ENCODE data around the gene PGM1. TPM values are rescaled to one million over a fixed set of nuclear protein-coding genes. Genes with fewer than 3 reads are reported as not detected.

PGM1 gene
- polyA plus RNA-seq, 1 of the 3 experiments (the other 2 are of a cell fraction): 20.7 TPM

DNA sequence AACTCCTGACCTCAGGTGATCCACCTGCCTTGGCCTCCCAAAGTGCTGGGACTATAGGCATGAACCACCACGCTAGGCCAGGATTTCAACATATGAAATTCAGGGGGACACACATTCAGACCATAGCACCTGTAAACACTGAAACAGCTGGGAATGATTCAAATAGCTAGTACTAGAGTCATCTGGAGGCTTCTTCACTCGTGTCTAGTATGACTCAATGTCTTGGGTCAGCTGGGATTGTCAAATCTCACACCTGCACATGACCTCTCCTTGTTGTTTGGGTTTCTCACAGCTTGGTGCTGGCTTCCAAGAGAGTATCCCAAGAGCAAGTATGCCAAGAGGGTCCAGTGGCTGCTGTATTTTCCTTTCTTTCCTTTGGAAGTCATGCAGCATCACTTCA is 75.1 kb downstream of the PGM1 start:
- CTCF ChIA-PET: interaction anchor here (1.3 to 2.0 kb wide), 4 partner anchors 14 to 575 kb away, joined by 3 to 6 read pairs (median 5); no protein-coding TSS in a partner anchor

More for the DNA sequence above, 75.1 kb downstream of the PGM1 start:
- WGBS (ENCODE audit: low lambda C conversion rate): 61% methylated on average over 2 of the region's 2 CpGs
- POLR2A ChIA-PET: no interaction called here
- DNase-seq: no peak
- no peaks in the 10 kb centered on the region for H3K79me2 ChIP-seq (ENCODE audit: insufficient read depth)
- H3K9me2 ChIP-seq: no peaks in the 10 kb centered on the region
- peaks cover 0 to 5% of the 10 kb centered on the region in 2 experiments; a peak in 1 of 4 replicates for H3K4me1 ChIP-seq (ENCODE audit: control insufficient read depth in 1 of 2, insufficient read depth in 2 of 2, low read depth in 1 of 2, low read length in 1 of 2)
- H3K9me3 ChIP-seq: no peaks in the 10 kb centered on the region
- H3K4me2 ChIP-seq: no peak overlapping the region
- H4K20me1 ChIP-seq (ENCODE audit: insufficient read depth): no peaks in the 10 kb centered on the region
- no peak overlapping the region for H3K9ac ChIP-seq
- no peaks in the 10 kb centered on the region for H3K27me3 ChIP-seq (ENCODE audit: insufficient read depth)
- H3K27ac ChIP-seq (ENCODE audit: low read depth in 2 of 2, low read length in 1 of 2): no peak overlapping the region
- no peak for TF ChIP-seq CHD2 (IDR thresholded peaks at IDR 0.05; ENCODE audit: low read length, partially characterized antibody)
- TF ChIP-seq RXRA (IDR thresholded peaks at IDR 0.05; ENCODE audit: borderline replicate concordance, low read depth): no peak
- TF ChIP-seq, protein P1, sequence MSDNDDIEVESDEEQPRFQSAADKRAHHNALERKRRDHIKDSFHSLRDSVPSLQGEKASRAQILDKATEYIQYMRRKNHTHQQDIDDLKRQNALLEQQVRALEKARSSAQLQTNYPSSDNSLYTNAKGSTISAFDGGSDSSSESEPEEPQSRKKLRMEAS (IDR thresholded peaks at IDR 0.05; ENCODE audit: low read depth): no peak
- TF ChIP-seq, protein P2, sequence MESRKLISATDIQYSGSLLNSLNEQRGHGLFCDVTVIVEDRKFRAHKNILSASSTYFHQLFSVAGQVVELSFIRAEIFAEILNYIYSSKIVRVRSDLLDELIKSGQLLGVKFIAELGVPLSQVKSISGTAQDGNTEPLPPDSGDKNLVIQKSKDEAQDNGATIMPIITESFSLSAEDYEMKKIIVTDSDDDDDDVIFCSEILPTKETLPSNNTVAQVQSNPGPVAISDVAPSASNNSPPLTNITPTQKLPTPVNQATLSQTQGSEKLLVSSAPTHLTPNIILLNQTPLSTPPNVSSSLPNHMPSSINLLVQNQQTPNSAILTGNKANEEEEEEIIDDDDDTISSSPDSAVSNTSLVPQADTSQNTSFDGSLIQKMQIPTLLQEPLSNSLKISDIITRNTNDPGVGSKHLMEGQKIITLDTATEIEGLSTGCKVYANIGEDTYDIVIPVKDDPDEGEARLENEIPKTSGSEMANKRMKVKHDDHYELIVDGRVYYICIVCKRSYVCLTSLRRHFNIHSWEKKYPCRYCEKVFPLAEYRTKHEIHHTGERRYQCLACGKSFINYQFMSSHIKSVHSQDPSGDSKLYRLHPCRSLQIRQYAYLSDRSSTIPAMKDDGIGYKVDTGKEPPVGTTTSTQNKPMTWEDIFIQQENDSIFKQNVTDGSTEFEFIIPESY (IDR thresholded peaks at IDR 0.05; ENCODE audit: borderline replicate concordance, low read depth): no peak
- TF ChIP-seq RAD21 (IDR thresholded peaks at IDR 0.05; ENCODE audit: low read length): no peak
- no peak for TF ChIP-seq SIN3A (IDR thresholded peaks at IDR 0.05; ENCODE audit: borderline replicate concordance, low read depth, low read length)
- TF ChIP-seq, protein P3, sequence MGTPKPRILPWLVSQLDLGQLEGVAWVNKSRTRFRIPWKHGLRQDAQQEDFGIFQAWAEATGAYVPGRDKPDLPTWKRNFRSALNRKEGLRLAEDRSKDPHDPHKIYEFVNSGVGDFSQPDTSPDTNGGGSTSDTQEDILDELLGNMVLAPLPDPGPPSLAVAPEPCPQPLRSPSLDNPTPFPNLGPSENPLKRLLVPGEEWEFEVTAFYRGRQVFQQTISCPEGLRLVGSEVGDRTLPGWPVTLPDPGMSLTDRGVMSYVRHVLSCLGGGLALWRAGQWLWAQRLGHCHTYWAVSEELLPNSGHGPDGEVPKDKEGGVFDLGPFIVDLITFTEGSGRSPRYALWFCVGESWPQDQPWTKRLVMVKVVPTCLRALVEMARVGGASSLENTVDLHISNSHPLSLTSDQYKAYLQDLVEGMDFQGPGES (IDR thresholded peaks at IDR 0.05; ENCODE audit: low read depth, low read length): no peak
- TF ChIP-seq, protein P4, sequence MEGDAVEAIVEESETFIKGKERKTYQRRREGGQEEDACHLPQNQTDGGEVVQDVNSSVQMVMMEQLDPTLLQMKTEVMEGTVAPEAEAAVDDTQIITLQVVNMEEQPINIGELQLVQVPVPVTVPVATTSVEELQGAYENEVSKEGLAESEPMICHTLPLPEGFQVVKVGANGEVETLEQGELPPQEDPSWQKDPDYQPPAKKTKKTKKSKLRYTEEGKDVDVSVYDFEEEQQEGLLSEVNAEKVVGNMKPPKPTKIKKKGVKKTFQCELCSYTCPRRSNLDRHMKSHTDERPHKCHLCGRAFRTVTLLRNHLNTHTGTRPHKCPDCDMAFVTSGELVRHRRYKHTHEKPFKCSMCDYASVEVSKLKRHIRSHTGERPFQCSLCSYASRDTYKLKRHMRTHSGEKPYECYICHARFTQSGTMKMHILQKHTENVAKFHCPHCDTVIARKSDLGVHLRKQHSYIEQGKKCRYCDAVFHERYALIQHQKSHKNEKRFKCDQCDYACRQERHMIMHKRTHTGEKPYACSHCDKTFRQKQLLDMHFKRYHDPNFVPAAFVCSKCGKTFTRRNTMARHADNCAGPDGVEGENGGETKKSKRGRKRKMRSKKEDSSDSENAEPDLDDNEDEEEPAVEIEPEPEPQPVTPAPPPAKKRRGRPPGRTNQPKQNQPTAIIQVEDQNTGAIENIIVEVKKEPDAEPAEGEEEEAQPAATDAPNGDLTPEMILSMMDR (IDR thresholded peaks at IDR 0.05): no peak
- TF ChIP-seq, protein P5, sequence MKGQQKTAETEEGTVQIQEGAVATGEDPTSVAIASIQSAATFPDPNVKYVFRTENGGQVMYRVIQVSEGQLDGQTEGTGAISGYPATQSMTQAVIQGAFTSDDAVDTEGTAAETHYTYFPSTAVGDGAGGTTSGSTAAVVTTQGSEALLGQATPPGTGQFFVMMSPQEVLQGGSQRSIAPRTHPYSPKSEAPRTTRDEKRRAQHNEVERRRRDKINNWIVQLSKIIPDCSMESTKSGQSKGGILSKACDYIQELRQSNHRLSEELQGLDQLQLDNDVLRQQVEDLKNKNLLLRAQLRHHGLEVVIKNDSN (IDR thresholded peaks at IDR 0.05; ENCODE audit: borderline replicate concordance, low read depth): no peak
- no peak for TF ChIP-seq RFX5 (IDR thresholded peaks at IDR 0.05; ENCODE audit: low read length)
- no peak for TF ChIP-seq FOSL2 (IDR thresholded peaks at IDR 0.05; ENCODE audit: borderline replicate concordance, low read depth)
- no peak for TF ChIP-seq MEF2A (IDR thresholded peaks at IDR 0.05; ENCODE audit: borderline replicate concordance, low read depth)
- TF ChIP-seq EP300 (IDR thresholded peaks at IDR 0.05; ENCODE audit: borderline replicate concordance in 1 of 2, low read depth in 1 of 2, low read length in 1 of 2): no peak
- TF ChIP-seq ELF1 (IDR thresholded peaks at IDR 0.05): no peak
- TF ChIP-seq TEAD4 (IDR thresholded peaks at IDR 0.05; ENCODE audit: borderline replicate concordance, insufficient read depth): no peak
- TF ChIP-seq FOXM1 (IDR thresholded peaks at IDR 0.05; ENCODE audit: low read depth): no peak
- TF ChIP-seq, protein P6, sequence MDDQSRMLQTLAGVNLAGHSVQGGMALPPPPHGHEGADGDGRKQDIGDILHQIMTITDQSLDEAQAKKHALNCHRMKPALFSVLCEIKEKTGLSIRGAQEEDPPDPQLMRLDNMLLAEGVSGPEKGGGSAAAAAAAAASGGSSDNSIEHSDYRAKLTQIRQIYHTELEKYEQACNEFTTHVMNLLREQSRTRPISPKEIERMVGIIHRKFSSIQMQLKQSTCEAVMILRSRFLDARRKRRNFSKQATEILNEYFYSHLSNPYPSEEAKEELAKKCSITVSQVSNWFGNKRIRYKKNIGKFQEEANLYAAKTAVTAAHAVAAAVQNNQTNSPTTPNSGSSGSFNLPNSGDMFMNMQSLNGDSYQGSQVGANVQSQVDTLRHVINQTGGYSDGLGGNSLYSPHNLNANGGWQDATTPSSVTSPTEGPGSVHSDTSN (IDR thresholded peaks at IDR 0.05): no peak
- TF ChIP-seq GATA2 (CRISPR knock-in tag; IDR thresholded peaks at IDR 0.05): no peak
- no peak overlapping the region for H3K4me3 ChIP-seq (ENCODE audit: low read depth in 2 of 2, low read length in 1 of 2)
- no peaks in the 10 kb centered on the region for H3K36me3 ChIP-seq (replicated peaks in 1 of 2; ENCODE audit: control insufficient read depth in 1 of 2, insufficient read depth in 2 of 2, low read length in 1 of 2)
- H3F3A ChIP-seq (replicated peaks; ENCODE audit: insufficient read depth): no peaks in the 10 kb centered on the region
- H2AFZ ChIP-seq (ENCODE audit: low read depth): no peak overlapping the region
